HG02943 (cell line): ENCODE data around the gene CLK3.
"Not testable (repeated sequence)": the region's sequence is repeated elsewhere in the genome, so short reads cannot be mapped to it uniquely, and the experiment has no call there.

ENCODE experiments used
- ATAC-seq: cut with Tn5 transposase; IDR thresholded peaks from one replicate; pipeline ENCODE4 v1.9.1; 2021; ENCODE audit warnings: mild to moderate bottlenecking, low read depth, moderate library complexity; ENCODE audit not compliant: unreplicated experiment

CLK3 gene

DNA sequence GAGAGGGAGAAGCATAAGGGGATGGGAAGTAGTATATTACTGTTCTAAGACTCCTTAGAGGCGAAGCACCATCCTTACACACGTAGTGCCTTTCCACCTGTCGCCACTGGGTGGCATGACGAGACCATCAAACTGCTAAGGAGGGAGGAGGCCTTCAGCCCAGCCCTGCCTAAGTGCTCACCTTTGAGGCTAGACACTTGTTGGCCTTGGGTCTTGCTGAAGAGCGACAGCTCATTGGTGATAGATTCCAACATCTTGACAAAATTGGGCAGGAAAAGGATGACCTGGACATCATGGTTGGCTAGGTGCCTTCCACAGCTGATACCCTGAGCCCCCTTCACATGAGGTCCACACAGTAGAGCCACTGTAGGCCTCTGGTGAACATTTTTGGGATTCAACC is 19.6 kb downstream of the CLK3 start:
- no peak for ATAC-seq

- ATAC-seq = no peak
Observed at GRCh38 chr15:74636984-74637383, 21.3 kb downstream of the CLK3 start.

- no peak for ATAC-seq
Observed at GRCh38 chr15:74641151-74641550, 25.5 kb downstream of the CLK3 start.

- ATAC-seq = no peak
Observed at GRCh38 chr15:74642348-74642733, 26.7 kb downstream of the CLK3 start.

DNA sequence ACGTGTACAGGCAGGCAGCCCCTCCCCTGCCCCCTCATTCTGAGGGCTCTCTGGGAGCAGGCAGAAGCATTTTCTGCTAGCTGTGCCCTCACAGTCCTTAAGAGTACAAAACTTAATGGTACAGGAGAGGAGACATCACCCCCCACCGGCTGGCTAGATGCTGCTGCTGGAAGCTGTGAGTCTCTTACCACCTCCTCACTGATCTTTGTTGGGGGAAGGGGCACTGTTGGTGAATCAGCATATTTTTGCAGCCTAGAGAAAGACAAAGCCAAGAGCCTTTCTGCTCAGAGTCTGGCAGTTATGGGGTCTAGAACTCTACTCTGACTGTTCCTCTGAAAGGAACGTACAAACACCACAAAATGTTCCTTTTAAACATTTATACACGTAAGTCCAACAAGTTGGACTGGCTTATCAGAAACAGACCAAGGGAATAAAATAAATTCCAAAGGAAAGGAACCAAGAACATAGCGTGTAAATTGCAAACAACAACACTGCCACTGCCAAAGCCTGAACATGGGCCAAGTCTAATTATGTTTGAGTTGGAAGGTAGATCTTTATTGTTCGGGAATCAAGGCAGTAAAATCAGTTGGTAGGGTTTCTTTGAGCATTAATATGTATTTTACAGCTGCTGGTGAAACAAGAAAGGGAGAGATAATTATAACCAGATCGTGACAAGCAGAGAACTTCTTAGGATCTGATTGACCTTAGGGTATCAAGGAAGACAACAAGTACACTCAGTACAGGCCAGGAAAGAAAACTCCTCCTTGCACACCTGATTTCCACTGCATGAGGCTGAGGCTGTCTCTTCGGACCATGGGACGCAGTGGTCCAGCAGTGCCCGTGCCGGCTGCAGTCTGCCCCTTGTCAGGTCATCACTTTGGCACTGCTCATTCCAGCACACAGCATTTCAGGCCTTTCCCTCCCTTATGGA is 27.4 kb downstream of the CLK3 start:
- no peak for ATAC-seq

DNA sequence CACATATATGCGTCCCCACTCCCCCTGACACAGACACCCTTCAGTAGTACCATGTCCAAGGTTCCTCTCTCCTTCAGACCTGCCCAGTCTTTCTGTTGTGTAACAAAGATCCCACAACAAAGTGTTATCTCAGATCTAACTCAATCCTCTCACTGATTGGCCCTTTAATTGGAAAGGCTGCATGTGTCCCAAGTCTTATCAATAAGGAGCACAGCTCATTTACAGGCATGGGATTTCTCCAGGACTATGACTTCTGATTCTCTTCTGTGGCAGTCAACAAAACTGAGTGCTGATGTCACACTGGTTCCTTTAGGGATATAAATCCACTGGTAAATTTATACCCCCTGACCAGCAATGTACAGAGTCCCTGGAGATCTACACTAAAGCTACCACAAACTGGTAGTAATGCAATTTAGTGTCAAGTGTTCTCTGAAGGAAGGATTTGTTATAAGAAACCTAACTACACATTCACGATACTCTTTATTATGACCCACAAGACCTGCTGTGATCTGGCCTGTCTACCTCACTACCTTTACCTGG is 28.1 kb downstream of the CLK3 start:
- no peak for ATAC-seq

DNA sequence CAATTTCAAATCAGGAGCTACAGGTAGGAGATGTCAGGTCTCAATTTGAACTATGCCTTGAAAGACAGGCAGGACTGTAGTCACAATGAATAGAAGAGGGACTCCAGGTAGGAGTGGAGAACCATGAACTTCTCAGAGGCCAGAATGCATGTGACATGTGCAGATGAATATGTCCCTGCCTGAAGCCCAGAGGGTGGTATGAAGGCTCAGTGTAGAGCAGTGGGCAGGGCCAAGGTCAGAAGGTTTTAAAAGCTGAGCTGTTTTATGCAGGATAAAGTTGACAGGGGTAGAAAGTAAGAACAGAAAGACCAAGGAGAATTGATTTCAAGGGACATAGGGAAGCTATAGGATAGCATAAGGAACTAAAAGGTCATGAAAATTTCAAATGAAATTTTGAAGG is 30.8 kb downstream of the CLK3 start:
- ATAC-seq = no peak

DNA sequence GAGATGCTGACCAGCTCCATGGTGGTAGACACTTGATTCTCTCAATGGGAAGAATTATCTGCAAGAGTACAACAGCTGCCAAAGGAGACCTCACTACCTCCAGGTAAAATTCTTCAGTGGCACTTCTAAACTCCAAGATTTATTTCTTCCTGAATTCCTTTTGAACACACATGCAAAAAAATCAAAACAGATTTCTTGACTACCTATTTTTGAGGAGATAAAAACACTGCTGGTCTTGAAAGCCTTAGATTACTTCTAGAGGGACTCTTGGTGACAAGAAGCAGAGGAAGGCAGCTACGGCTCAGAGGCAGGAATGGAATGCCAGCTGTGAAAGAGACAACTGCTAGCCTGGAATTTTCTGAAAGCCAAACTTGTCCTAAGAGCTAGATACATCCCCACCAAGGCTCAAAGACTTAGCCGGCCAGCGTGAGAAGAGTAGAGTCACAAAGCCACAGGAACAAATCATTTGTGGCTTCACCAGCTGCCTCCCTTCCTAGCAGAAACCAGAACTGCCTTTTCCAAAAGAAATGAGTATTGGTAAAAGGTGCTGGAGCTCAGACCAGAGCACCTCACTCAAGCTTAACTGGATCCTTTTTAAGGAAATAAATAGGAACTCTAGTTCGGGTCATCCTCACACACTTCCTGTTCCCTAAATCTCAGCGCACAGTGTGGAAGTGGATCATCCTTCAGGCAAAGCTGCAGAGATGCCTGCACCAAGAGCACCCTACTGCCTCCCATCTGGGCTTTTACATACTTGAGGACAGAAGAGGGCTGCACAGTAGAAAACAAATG is 32.6 kb downstream of the CLK3 start:
- ATAC-seq = no peak

DNA sequence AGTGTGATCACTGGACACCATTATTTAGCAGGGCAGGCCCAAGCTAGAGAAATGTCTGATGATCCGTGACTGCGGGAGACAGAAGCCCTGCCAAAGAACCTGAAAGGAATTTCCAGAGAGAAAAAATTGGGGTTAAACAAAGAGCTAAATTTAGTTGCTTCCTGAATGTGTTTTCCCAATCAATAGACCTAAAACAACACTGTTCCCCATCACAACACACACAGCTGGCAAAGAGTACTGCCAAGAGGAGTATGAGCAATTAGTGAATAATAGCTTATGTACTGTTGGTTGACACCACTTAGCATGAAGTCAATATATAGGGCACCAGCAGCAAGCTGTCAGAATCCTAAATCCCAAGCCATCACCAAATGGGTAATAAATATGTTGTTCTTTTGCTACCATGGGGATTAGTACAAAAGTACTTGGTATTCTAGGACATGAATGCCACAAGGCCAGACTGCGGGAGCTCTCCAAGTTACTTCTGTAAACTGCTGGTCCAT is 35.7 kb downstream of the CLK3 start:
- ATAC-seq = no peak

GRCh38 chr15:74653426-74654102 is 37.9 kb downstream of the CLK3 start:
- ATAC-seq = no peak

DNA sequence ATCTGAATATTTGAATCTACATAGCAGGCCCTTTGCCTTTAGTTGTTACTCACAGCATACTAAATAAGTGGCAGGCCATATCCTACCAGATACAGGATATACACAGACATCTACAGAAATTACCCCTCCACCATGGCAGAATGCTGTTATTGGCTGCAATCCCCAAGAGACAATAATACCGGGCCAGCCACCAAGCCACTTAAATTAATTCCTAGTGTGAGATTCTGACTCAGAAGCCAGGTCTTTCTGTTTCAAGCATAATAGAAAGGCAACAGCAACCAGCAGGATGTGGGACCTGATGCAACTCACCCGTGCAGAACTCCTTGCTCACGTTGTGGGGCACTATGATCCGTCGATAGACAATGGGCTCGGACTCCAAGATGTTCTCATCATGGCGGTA is 39.8 kb downstream of the CLK3 start:
- no peak for ATAC-seq

- no peak for ATAC-seq
Observed at GRCh38 chr15:74656935-74657535, 41.4 kb downstream of the CLK3 start.

GRCh38 chr15:74657846-74658245 is 42.2 kb downstream of the CLK3 start:
- ATAC-seq = no peak

DNA sequence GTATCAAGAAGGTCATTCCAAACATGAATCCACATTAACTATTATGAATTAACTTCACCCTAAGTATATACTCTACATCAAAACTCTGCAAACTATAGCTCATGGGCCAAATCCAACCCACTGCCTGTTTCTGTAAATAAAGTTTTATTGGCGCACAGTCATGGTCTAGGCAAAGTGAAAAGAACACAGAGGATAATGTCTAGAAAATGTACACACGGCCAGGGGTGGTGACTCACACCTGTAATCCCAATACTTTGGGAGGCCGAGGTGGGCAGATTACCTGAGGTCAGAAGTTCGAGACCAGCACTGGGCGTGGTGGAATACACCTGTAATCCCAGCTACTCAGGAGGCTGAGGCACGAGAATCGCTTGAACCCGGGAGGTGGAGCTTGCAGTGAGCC is 45.6 kb downstream of the CLK3 start:
- not testable (repeated sequence) for ATAC-seq

DNA sequence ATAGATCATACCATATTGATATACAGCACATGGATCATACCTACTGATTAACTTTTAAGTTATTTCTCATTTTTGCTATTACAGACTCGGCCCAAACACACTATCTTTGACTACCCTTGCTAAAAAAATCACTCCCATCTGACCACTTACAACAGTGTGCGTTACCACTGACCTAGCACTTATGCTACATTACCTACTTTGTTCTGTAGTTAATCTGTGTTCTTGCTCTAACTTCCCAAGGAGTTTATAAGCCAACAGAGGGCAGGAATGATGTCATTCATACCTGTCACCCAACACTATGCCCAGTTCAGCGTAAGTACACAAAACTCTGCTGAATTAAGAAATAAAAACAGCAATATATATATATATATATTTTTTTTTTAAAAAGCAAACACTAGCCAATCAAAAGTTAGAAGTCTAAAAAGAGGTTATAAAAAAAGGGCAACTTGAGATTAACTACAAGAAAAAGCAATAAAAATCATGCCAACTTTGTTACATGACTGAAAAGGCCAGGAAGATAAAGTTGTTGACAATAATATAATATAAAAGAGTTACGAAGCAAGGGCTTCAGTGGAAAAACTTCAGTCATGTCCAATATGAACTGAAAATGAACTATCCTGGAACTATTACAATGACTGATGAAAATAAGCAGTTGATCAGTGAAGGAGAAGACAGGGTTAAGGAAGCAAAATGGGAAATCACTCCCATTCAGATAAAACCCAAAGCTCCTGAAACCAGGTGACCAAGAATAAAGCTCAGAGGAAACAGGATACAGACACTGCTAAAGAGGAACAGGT is 46.6 kb downstream of the CLK3 start:
- no peak for ATAC-seq

GRCh38 chr15:74663303-74664027 is 47.8 kb downstream of the CLK3 start:
- no peak for ATAC-seq

GRCh38 chr15:74664028-74664616 is 48.5 kb downstream of the CLK3 start:
- no peak for ATAC-seq

- ATAC-seq = no peak
Observed at GRCh38 chr15:74664670-74665069, 49.0 kb downstream of the CLK3 start.
